Motor neuron (in vitro differentiated cells): ENCODE results near the gene NUDT14. TPM values are rescaled to one million over a fixed set of nuclear protein-coding genes. Genes with fewer than 3 reads are reported as not detected.

ENCODE experiments used
- ATAC-seq, 8 experiments: fragments of 200-7000 bp; cut with Tn5 transposase; replicated peaks in 6 of 8; 2 replicates each; pipeline ENCODE4 v1.8.0; 2021; ENCODE audit warnings: mild to moderate bottlenecking in 8 of 8, moderate library complexity in 8 of 8
- H3K27ac ChIP-seq, 2 donors: fragments of 250-450 bp; sonication (Bioruptor Pico); 2 replicates each; pipeline ENCODE4 v1.9.0; 2021; ENCODE audit warnings: antibody characterized with exemption in 2 of 2, mild to moderate bottlenecking in 2 of 2, moderate library complexity in 1 of 2
- H3K4me1 ChIP-seq, 2 donors: fragments of 250-450 bp; sonication (Bioruptor Pico); replicated peaks in 1 of 2; 2 replicates each; pipeline ENCODE4 v1.6.1; 2021; ENCODE audit warnings: antibody characterized with exemption in 2 of 2, mild to moderate bottlenecking in 2 of 2, moderate library complexity in 1 of 2
- H3K4me3 ChIP-seq, 5 donors: fragments of 250-450 bp; sonication (Bioruptor Pico); 2 replicates each; pipeline ENCODE4 v1.9.0; 2021; ENCODE audit warnings: antibody characterized with exemption in 5 of 5, mild to moderate bottlenecking in 5 of 5, moderate library complexity in 4 of 5
- WGBS, 10 experiments: fragments of 450-650 bp; shearing (Covaris generic); methylation state at CpG; one replicate each; pipeline ENCODE4 v1.0.0; 2022; 5-methylcytosine and 5-hydroxymethylcytosine counted together
- in situ Hi-C, 9 experiments: fragments of 400-800 bp; cut with MboI; loops; one replicate each; pipeline ENCODE4 v1.15.0; 2021; ENCODE audit warnings: low sequenced_read_pairs in 9 of 9, low pct_unique_long_range_greater_than_20kb in 2 of 9; ENCODE audit not compliant: unreplicated experiment in 9 of 9
- total RNA-seq, 8 experiments: library from RNA; unstranded; fragments of 300-600 nt; gene quantifications; 2 replicates each; pipeline versions ENCODE4 v1.2.3 to v1.2.4, GENCODE V29; 2022

Gene NUDT14
- total RNA-seq, 8 experiments from 2014 or later: 11.0 to 26.1 (median 20.8) TPM

DNA sequence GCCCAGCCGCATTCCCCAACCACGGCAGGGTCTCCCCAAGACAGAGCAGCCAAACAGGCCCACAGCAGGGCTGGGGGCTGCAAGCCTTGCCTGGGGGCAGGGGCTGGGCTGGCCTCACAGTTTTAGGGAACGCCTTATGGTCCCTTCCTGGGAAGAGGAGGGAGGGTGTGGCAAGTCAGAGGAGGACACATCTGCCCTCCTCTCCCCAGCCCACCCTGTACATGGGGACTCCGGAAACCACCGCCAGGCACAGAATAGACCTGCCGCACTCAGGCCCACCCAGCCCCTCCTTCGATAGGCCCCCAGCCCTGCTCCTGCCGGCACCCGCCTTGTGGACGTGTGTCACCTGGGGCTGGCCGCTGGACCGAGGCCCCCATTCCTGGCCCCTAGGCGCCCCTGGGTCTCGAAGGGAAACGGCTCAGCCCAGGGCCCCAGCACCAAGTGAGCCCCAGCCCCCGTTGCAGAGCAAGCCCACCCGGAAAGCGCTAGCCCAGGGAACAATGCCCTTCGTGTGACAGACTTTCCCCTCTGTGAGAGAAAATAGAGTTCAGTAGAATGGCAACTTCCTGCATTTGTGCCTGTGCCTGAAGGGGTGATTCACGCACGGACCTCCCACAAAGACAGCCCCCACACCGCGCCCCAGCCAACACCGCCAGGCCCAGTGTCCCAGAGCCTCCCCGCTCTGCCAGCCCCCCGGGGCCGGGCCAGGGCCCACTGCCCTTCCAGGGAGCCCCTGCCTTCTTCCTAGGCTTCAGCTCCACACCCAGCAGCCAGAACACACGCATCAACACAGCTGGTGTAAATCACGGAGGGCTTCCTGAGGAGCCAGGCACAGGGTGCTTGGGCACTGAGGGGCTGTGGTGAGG lies 12.0 kb upstream of the NUDT14 start:
- ATAC-seq: peak in 5 of 8 experiments; percentile 4 to 36 (median 29)
- Histone ChIP-seq H3K27ac (peak overlapping the region in 1 of 2 donors; percentile 69), H3K4me3 (no peak overlapping the region), H3K4me1 (peaks cover 29 to 63% of the 10 kb centered on the region in 2 donors)
- in situ Hi-C loops: loop anchor here in 1 of 9 experiments (25.0 kb wide), 1 partner anchor 106 kb away; no protein-coding TSS in a partner anchor
- 31% methylated on average over 7 of the region's 29 CpGs; no CpG with 5 or more reads in 9 of the 10 experiments for WGBS, 10 experiments

DNA sequence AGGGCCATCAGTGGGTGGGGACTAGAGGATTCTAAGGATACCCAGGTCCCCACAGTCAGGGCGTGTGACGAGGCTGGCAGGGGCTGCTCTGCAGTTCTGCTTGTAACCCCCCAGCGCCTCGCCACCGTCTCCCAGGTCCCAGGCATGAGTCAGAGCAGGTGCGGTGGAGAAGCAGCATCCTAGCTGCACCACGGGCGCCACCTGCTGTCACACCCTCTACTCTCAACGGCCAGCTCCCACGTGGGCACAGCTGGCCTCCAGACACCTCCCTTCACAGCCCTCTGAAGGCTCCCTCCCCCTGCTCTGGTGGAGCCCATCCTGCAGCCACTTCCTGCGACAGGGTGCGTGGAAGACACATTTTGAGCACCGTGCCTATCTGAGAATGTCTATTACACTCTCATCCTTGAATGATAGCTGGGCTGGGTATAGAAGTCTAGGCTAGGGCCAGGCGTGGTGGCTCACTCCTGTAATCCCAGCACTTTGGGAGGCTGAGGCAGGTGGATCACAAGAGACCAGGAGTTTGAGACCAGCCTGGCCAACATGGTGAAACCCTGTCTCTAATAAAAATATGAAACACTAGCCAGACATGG lies 6.9 kb upstream of the NUDT14 start:
- in situ Hi-C loops: loop anchor here in 1 of 9 experiments (25.0 kb wide), 1 partner anchor 101 kb away; no protein-coding TSS in a partner anchor
- ATAC-seq: peak in 1 of 8 experiments; percentile 48
- H3K4me1 ChIP-seq: peaks cover 4 to 15% of the 10 kb centered on the region in 2 donors
- 8 to 80% (median 60%) methylated on average over 1 to 10 of the region's 14 CpGs; no CpG with 5 or more reads in 3 of the 10 experiments for WGBS, 10 experiments
- no peak overlapping the region for H3K27ac ChIP-seq
- H3K4me3 ChIP-seq: no peak overlapping the region

DNA sequence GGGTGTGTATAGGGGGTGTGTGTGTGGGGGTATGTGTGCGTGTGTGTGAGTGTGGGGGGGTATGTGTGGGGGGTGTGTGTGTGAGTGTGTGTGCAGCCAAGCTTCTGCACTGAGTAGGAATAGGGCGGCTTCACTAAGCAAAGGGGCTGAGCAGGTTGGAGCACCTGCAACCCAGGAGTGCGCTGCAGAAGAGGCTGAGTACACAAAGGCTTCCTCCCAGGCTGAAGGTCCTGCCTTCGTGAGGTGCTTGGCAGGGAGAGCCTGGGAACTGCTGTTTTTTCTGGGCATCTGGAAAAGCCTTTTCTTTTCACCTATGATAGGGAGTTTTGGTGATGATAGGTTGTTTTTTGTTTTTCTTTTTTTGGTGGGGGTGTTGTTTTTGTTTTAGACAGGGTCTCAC lies 6.0 kb upstream of the NUDT14 start:
- Histone ChIP-seq H3K4me3 (no peak overlapping the region), H3K4me1 (peaks cover 0 to 11% of the 10 kb centered on the region in 2 donors), H3K27ac (no peak overlapping the region)
- 56% methylated on average over 2 of the region's 4 CpGs; no CpG with 5 or more reads in 9 of the 10 experiments for WGBS, 10 experiments
- in situ Hi-C loops: loop anchor here in 1 of 9 experiments (25.0 kb wide), 1 partner anchor 100 kb away; no protein-coding TSS in a partner anchor
- no peak for ATAC-seq

DNA sequence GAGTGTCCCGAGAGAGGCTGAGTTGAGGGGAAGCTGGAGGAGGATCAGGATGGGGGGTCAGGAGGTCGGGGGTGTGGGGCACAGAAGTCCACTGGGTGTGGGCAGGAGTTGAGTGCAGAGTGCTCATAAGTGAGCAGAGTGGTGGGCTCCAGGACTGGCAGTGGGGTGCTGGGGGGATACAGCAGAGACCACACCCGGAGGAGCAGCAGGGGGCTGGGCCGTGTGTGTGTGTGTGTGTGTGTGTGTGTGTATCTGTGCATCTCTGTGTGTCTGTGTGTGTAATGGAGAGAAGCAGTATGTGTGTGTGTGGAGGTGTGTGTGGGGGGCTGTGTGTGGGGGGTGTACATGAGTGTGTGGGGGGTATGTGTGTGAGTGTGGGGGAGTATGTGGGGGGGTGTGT lies 4.9 kb upstream of the NUDT14 start:
- WGBS, 10 experiments: no CpG with 5 or more reads among the region's 4 CpGs
- in situ Hi-C loops: loop anchor here in 1 of 9 experiments (25.0 kb wide), 1 partner anchor 99 kb away; no protein-coding TSS in a partner anchor
- Histone ChIP-seq H3K4me1 (peaks cover 0 to 12% of the 10 kb centered on the region in 2 donors), H3K4me3 (no peak overlapping the region), H3K27ac (no peak overlapping the region)
- ATAC-seq: no peak

DNA sequence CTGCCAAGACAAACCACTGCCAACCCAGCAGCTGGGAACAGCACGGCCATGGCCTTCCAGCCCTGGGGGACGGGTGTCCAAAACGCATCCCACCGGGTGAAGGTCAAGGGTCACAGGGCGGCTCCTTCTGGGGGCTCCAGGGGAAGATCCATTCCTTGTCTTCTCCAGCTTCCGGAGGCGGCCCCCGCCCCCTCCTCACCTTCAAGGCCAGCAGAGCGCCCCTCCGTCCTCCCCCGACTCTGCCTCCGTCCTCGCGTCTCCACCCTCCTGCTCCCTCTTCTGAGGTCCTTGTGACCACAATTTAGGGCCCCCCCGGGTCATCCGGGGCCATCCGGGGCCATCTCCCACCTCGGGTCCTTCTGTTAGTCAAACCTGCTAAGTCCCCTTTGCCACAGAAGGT lies 3.9 kb upstream of the NUDT14 start:
- Histone ChIP-seq H3K4me1 (peaks cover 5 to 11% of the 10 kb centered on the region in 2 donors), H3K27ac (no peak overlapping the region), H3K4me3 (no peak overlapping the region)
- 0 to 80% methylated on average over 1 of the region's 18 CpGs; no CpG with 5 or more reads in 8 of the 10 experiments for WGBS, 10 experiments
- no peak for ATAC-seq
- in situ Hi-C loops: loop anchor here in 1 of 9 experiments (25.0 kb wide), 1 partner anchor 98 kb away; no protein-coding TSS in a partner anchor

DNA sequence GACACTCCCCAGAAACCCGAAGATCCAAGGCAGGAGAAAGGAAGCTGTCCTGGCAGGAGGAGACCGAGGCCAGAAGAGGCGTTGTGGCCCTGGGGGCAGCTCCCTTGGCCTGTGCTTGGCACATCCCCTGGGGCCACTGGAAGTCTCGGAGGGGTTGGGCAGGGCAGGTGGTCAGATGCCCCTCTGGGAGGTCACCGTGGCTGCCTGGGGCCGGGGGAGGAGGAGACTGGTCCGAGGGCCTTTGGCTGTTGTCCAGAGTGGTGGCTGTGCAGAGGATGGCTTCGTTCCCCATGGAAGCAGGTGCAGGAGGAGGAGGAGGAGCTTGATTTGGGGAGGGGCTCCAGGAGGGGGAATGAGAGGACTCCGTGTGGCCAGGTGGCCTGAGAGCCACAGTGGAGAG lies 3.3 kb upstream of the NUDT14 start:
- H3K4me1 ChIP-seq: peaks cover 8 to 15% of the 10 kb centered on the region in 2 donors
- ATAC-seq: no peak
- WGBS, 10 experiments: 15 to 80% (median 51%) methylated on average over 1 to 3 of the region's 9 CpGs; no CpG with 5 or more reads in 7 of the 10 experiments
- no peak overlapping the region for H3K27ac ChIP-seq
- no peak overlapping the region for H3K4me3 ChIP-seq
- in situ Hi-C loops: loop anchor here in 1 of 9 experiments (25.0 kb wide), 1 partner anchor 97 kb away; no protein-coding TSS in a partner anchor

DNA sequence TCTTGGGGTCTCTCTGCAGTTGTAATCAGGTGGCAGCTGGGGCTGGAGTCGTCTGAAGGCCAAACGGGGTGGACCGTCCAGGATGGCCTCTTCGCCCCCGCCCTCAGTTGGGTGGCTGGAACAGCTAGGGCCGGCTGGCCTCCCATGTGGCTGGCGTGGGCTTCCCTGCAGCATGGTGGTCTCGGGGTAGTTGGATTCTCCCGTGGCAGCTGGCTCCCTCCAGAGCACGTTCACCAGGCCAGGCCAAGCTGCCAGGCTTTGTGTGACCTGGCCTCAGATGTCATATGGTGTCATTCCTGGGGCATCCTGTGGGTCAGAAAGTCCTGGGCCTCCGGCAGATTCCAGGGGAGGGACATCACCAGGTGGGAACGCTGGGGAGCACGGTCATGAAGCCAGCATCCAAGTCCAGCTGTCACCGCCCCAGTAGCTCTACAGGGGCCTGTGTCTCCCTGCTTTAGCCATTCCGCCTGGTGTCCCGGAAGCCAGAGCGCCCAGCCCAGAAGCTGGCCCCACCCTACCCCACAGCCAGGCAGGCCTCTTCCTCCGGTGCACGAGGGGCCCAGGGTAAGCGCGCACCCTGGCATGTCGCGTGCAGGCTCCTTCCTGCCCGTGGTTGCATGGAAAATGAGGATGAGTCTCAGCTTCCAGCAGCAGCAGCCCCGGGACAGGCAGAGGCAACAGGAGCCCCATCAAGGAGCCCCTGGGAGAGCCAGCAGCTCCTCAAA lies 1.3 kb upstream of the NUDT14 start:
- ATAC-seq: peak in 4 of 8 experiments; percentile 5 to 28 (median 10)
- H3K27ac ChIP-seq: no peak overlapping the region
- in situ Hi-C loops: loop anchor here in 1 of 9 experiments (25.0 kb wide), 1 partner anchor 95 kb away; no protein-coding TSS in a partner anchor
- no peak overlapping the region for H3K4me3 ChIP-seq
- peaks cover 9 to 27% of the 10 kb centered on the region in 2 donors for H3K4me1 ChIP-seq
- 13 to 89% (median 73%) methylated on average over 3 to 10 of the region's 25 CpGs; no CpG with 5 or more reads in 5 of the 10 experiments for WGBS, 10 experiments

DNA sequence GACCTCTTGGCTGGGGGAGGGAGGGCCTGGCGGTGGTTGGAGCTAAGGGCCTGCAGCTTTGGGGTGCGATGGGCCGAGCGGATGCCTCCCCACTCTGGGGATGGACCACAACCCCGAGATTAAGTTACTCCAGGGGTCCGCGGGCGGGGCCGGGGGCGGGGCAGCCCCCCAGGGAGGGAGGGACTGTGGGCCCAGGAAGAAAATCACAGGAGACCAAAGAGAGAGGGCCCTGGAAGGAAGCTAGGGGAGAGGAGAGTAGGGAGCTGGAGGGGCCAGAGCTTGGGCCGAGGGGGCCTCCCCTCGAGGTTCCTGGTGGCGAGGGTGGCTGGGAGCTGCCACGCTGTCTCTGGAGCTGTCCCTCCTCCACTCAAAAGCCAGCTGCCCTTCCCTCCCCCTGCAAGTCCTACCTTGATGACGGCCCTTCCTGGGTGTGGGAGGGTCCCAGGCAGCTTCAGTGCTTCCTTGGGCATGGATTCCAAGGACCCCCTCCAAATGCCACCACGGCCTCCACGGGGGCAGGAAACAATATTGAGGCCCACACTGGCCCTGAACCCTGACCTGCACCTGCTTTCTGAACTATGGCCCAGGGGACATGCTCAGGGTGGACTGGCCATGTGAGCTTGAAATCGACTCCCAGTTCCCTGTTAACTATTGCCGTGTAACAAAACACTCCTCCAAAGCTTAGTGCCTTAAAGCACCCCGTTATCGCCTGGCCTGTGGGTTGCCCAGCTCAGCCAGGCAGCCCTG lies 610 bp upstream of the NUDT14 start:
- in situ Hi-C loops: loop anchor here in 1 of 9 experiments (25.0 kb wide), 1 partner anchor 94 kb away; no protein-coding TSS in a partner anchor
- peak overlapping the region; percentile 48 to 97 (median 88) for H3K4me3 ChIP-seq
- H3K27ac ChIP-seq: no peak overlapping the region
- peaks cover 9 to 27% of the 10 kb centered on the region in 2 donors for H3K4me1 ChIP-seq
- 40 to 100% methylated on average over 1 of the region's 21 CpGs; no CpG with 5 or more reads in 8 of the 10 experiments for WGBS, 10 experiments
- ATAC-seq: peak in 3 of 8 experiments; percentile 1 to 7 (median 3)

DNA sequence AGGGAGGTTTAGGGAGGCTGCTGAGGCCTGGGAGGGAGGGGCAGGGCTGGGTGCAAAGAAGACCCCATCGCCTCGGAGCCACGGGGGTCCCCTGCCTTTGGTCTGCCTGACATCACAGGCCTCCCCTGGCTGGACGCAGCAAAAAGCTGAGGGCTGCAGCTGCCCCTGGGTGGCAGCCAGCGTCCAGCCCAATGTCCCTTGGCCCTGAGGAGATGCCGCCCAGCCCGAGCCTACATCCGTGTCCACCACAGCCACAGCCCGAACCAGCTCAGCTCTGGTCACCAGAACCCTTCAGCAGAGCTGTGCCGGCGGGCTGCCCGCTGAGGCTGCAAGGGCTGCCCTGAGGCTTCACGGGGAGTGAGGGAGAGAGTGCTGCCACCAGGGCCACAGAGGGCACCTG lies 1.9 kb downstream of the NUDT14 start:
- H3K4me3 ChIP-seq: no peak overlapping the region
- no peak overlapping the region for H3K27ac ChIP-seq
- in situ Hi-C loops: loop anchor here in 1 of 9 experiments (25.0 kb wide), 1 partner anchor 92 kb away; no protein-coding TSS in a partner anchor
- H3K4me1 ChIP-seq: peaks cover 9 to 27% of the 10 kb centered on the region in 2 donors
- WGBS, 10 experiments: 100% methylated on average over 1 of the region's 13 CpGs; no CpG with 5 or more reads in 9 of the 10 experiments
- ATAC-seq: no peak

DNA sequence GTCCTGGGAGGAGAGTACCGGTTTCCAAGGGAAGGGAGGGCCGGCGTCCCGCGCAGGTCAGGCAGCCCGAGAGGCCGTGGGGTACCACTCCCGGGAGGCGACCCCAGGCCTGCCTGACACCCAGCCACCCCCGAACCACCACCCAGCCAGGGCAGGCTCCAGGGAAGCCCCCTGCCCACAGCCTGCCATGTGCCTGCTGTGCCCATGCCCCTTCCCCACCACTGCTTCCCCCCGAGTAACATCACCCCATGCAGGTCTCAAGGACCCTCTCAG lies 2.3 kb downstream of the NUDT14 start:
- in situ Hi-C loops: loop anchor here in 1 of 9 experiments (25.0 kb wide), 1 partner anchor 92 kb away; no protein-coding TSS in a partner anchor
- no CpG with 5 or more reads among the region's 11 CpGs for WGBS, 10 experiments
- H3K4me1 ChIP-seq: peaks cover 9 to 27% of the 10 kb centered on the region in 2 donors

DNA sequence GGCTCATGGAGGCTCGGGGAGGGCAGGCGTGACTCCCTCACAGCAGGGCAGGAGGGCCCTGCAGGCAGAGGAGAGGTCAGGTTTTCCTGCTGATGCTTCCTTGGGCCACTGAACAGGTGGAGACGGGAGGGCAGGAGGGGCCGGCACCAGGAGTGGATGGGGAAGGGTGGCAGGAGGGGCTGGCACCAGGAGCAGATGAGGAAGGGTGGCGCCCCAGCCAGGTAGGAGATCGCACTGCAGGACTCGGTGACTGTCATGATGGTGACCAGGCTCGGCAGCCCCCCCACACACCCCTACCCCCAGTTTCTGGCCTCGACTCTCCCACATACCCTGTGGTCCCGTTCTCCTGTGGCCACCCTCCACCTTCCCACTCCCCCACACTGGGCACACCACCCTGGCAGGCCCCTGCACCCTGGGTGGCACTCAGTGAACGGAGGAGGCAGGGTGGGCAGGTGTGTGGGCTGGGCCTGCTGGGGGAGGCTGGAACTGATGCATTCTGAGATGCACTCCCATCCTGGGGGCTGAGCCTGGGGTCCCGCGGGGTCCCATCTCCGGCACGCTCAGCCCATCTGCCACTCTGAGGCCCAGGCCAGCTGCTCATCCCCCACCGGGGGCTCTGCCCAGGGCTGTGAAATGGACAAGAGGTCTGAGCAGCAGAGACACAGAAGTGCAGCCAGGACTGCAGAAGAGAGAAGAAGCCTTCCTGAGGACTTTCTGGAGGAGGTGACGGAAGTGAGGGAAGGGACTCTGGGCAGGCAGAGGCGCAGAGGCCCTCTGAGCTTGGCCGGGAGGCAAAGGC lies 2.8 kb downstream of the NUDT14 start:
- peak overlapping the region in 1 of 2 donors; percentile 7 for H3K27ac ChIP-seq
- 80 to 100% methylated on average over 1 of the region's 19 CpGs; no CpG with 5 or more reads in 8 of the 10 experiments for WGBS, 10 experiments
- in situ Hi-C loops: loop anchor here in 1 of 9 experiments (25.0 kb wide), 1 partner anchor 91 kb away; no protein-coding TSS in a partner anchor
- ATAC-seq: no peak
- H3K4me1 ChIP-seq: peaks cover 9 to 27% of the 10 kb centered on the region in 2 donors
- no peak overlapping the region for H3K4me3 ChIP-seq

More for the DNA sequence above, 2.3 kb downstream of the NUDT14 start:
- H3K4me3 ChIP-seq: no peak overlapping the region
- ATAC-seq: no peak
- H3K27ac ChIP-seq: peak overlapping the region in 1 of 2 donors; percentile 7
